AG09309 (cell line): ENCODE measurements around the gene TBCD.

Experiments
- DNase-seq: peaks from one replicate; pipeline ENCODE4 v3.0.0-alpha.2; 2010; ENCODE audit warnings: low read depth
- H3K4me3 ChIP-seq: 2 replicates; pipeline ENCODE4 v1.5.1; 2011; ENCODE audit warnings: mild to moderate bottlenecking, low read depth, low read length, moderate library complexity; ENCODE audit not compliant: control insufficient read depth
- CTCF ChIP-seq: IDR thresholded peaks from 2 replicates; pipeline ENCODE4 v1.5.1; 2011; ENCODE audit warnings: mild to moderate bottlenecking, low read depth, low read length, inconsistent platforms; ENCODE audit not compliant: insufficient read depth, control insufficient read depth; ENCODE audit errors: missing control alignments

The TBCD gene

GRCh38 chr17:82808921-82809905 lies 57.3 kb downstream of the TBCD start:
- no peak overlapping the region for H3K4me3 ChIP-seq
- TF ChIP-seq CTCF = no peak
- DNase-seq = no peak

- TF ChIP-seq CTCF = no peak
- no peak for DNase-seq
- no peak overlapping the region for H3K4me3 ChIP-seq
Observed at GRCh38 chr17:82810644-82811430, 59.0 kb downstream of the TBCD start.

GRCh38 chr17:82812058-82812457 lies 60.2 kb downstream of the TBCD start:
- DNase-seq = no peak
- H3K4me3 ChIP-seq = no peak overlapping the region
- no peak for TF ChIP-seq CTCF

- TF ChIP-seq CTCF = no peak
- DNase-seq = no peak
- H3K4me3 ChIP-seq = no peak overlapping the region
Observed at GRCh38 chr17:82812601-82813000, 60.7 kb downstream of the TBCD start.

GRCh38 chr17:82813299-82814051 lies 61.6 kb downstream of the TBCD start:
- H3K4me3 ChIP-seq = no peak overlapping the region
- no peak for TF ChIP-seq CTCF
- no peak for DNase-seq

- no peak for DNase-seq
- no peak overlapping the region for H3K4me3 ChIP-seq
- TF ChIP-seq CTCF = no peak
Observed at GRCh38 chr17:82814834-82815233, 63.0 kb downstream of the TBCD start.
